ENCODE measurements around the gene BPIFB2.

DNA sequence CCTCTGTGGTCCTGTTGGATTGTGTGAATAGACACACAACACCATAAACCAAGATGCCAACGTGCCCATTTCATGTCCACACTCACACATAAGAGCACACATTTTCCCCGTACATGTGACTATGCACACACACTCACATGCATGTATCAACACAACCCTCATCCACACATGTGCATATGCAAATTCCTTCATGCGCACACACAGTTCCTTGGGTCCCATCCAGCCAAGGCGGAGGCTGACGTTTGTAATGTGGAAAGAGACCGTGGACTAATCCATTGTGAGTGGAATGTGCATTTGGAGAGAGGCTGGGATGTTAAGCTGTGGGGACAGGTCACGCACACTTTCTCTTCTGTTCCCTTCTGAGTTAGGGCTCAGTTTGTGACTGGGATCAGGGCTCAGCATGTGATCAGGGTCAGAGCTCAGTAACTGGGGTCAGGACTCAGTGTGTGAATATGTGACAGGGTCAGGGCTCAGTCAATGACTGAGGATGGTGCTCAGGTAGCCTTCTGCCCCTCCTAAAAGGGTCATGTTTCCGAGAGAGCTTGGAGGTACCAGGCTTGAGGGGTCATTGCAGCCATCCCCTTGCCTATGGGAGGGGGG, 628 bp upstream of the BPIFB2 start:
- TF ChIP-seq, protein P1, sequence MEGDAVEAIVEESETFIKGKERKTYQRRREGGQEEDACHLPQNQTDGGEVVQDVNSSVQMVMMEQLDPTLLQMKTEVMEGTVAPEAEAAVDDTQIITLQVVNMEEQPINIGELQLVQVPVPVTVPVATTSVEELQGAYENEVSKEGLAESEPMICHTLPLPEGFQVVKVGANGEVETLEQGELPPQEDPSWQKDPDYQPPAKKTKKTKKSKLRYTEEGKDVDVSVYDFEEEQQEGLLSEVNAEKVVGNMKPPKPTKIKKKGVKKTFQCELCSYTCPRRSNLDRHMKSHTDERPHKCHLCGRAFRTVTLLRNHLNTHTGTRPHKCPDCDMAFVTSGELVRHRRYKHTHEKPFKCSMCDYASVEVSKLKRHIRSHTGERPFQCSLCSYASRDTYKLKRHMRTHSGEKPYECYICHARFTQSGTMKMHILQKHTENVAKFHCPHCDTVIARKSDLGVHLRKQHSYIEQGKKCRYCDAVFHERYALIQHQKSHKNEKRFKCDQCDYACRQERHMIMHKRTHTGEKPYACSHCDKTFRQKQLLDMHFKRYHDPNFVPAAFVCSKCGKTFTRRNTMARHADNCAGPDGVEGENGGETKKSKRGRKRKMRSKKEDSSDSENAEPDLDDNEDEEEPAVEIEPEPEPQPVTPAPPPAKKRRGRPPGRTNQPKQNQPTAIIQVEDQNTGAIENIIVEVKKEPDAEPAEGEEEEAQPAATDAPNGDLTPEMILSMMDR (IDR thresholded peaks at IDR 0.05): no peak
- TF ChIP-seq POLR2A (IDR thresholded peaks at IDR 0.05): no peak

Measured in heart left ventricle (tissue), 13 donors.